Left ventricle myocardium inferior (tissue), 1 donor: ENCODE measurements around the gene CDK16. TPM values are rescaled to one million over a fixed set of nuclear protein-coding genes. Genes with fewer than 3 reads are reported as not detected.

Experiments
- DNase-seq: peaks from one replicate; pipeline ENCODE4 v3.0.0-alpha.2; 2020
- H3K27ac ChIP-seq: fragments of 200-600 bp; replicated peaks from 2 replicates; pipeline ENCODE4 v1.8.0; 2021
- H3K27me3 ChIP-seq: fragments of 200-600 bp; 2 replicates; pipeline ENCODE4 v1.8.0; 2021; ENCODE audit warnings: low read depth
- H3K36me3 ChIP-seq: fragments of 200-600 bp; 2 replicates; pipeline ENCODE4 v1.8.0; 2021
- H3K4me1 ChIP-seq: fragments of 200-600 bp; 2 replicates; pipeline ENCODE4 v1.8.0; 2021
- H3K4me3 ChIP-seq: fragments of 200-600 bp; 2 replicates; pipeline ENCODE4 v1.8.0; 2021; ENCODE audit warnings: mild to moderate bottlenecking, moderate library complexity
- H3K9me3 ChIP-seq: fragments of 200-600 bp; replicated peaks from 2 replicates; pipeline ENCODE4 v1.8.0; 2021
- intact Hi-C: fragments of 100-400 bp; cut with micrococcal nuclease; formaldehyde crosslinking; loops from one replicate; pipeline ENCODE4 v1.11.0; 2022
- total RNA-seq: library from RNA; stranded (reverse); fragmentation: NEBNext Ultra II Directional; extraction: Animal tissue kit (Norgen Biotek cat#: 25700); gene quantifications from one replicate; pipeline ENCODE4 v1.2.1, GENCODE V29; 2021
- TF ChIP-seq, protein P1 (sequence below): fragments of 200-600 bp; IDR thresholded peaks from 2 replicates; pipeline ENCODE4 v1.8.0; 2021; ENCODE audit warnings: antibody characterized with exemption, mild to moderate bottlenecking, borderline replicate concordance
- donor health status: DM: no; HTN: yes; CAD: no; lungs with severe emphysema.

Gene CDK16
- total RNA-seq, 1 donor from 2014 or later = 120 TPM

DNA sequence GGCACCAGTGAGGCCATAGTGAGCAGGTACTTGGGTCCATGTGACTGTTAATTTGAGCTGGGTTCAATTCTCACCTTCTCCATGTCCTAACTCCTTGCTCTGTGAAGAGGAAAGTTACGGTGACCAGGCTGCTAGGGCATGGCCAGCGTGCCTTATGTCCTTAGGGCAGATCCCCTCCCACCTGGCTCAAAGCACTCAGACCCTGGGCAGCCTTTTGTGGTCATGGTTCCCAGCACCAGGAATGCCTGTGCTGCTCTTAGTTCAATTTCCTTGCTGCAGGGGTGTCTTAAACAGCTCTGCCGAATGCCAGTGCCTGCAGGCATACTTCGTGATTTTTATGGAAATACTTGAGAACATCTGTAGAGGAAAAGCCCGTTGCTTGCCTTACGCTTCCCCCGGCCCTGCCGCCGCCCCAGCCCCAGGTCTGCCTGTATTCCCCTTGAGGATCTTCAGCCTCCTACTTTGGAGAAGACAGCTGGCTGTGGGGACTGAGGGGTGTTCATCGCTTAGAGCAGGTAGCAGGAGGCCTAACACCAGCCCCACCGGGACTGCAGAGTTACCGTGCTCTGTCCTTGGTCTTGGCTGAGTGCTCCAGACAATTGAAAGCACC is 3.1 kb upstream of the CDK16 start:
- Histone ChIP-seq H3K36me3 (peaks cover 50% of the 10 kb centered on the region), H3K27ac (no peak overlapping the region)
- intact Hi-C loops = no loop called here

DNA sequence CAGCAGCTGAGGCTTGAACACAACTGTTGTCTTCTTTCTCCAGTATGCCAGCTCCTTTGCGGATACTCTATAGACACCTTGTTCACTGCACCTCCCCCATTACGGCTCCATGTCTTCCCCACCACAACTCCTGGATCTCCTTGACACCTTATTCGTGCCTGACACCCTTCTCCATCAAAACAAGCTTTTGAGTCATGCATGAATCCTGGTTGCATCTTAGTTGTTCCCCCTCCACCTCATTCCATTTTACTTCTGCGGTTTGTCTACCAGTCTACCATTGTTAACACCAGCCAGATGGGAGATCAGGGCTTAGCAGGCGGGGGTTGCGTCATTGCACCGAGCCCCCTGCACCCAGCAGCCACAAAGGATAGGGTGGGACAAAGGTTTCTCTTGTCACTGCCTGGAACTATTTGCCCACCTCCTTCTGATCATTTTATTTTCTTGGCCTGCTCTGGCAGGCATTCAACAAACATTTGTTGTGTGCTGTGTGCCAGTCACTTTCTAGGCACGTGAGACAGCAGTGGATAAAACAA is 2.0 kb upstream of the CDK16 start:
- peaks cover 34% of the 10 kb centered on the region for H3K4me1 ChIP-seq
- intact Hi-C loops = no loop called here
- H3K9me3 ChIP-seq = no peaks in the 10 kb centered on the region
- peak overlapping the region; percentile 98 for H3K27ac ChIP-seq
- no peak overlapping the region for H3K4me3 ChIP-seq
- peaks cover 40% of the 10 kb centered on the region for H3K36me3 ChIP-seq
- TF ChIP-seq, protein P1, sequence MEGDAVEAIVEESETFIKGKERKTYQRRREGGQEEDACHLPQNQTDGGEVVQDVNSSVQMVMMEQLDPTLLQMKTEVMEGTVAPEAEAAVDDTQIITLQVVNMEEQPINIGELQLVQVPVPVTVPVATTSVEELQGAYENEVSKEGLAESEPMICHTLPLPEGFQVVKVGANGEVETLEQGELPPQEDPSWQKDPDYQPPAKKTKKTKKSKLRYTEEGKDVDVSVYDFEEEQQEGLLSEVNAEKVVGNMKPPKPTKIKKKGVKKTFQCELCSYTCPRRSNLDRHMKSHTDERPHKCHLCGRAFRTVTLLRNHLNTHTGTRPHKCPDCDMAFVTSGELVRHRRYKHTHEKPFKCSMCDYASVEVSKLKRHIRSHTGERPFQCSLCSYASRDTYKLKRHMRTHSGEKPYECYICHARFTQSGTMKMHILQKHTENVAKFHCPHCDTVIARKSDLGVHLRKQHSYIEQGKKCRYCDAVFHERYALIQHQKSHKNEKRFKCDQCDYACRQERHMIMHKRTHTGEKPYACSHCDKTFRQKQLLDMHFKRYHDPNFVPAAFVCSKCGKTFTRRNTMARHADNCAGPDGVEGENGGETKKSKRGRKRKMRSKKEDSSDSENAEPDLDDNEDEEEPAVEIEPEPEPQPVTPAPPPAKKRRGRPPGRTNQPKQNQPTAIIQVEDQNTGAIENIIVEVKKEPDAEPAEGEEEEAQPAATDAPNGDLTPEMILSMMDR = no peak
- DNase-seq = no peak
- H3K27me3 ChIP-seq = no peaks in the 10 kb centered on the region

More for the DNA sequence above, 3.1 kb upstream of the CDK16 start:
- H3K4me1 ChIP-seq = peaks cover 24% of the 10 kb centered on the region
- H3K27me3 ChIP-seq = no peaks in the 10 kb centered on the region
- TF ChIP-seq, protein P1 = no peak
- no peak overlapping the region for H3K4me3 ChIP-seq
- no peaks in the 10 kb centered on the region for H3K9me3 ChIP-seq
- no peak for DNase-seq

DNA sequence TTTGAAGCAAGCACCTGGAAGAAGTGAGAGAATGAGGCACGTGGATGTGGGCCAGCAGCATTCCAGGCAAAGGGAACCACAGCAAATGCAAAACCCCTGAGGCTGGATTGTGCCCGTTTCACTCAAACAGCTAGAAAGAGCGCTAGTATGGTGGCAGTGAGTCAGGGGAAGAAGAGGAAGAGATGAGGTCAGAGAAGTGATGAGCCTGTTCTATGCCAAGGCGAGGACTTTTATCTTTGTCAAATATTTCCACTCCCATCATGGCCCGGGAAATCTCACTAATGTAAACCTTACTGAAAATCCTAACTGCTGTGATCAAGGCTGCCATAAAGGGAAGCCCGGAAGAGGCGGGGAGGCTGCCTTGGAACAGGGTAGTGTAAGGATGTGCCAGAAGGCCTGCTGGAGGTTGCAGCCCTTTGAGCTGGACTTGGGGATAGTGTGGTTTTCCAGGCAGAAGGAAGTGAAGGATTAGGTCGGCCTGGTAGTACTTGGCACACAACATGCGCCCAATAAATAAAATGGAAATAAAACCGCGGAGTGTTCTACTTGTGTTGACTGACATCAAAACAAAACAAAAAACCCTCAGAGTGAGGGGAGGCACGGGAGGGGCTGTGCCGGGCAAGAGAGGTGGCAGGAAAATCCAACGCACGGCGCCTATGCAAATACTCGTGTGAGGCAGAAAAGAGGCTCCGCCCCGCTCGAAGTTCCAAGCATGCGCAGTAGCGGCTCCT is 1.2 kb upstream of the CDK16 start:
- peak; percentile 21 for DNase-seq
- intact Hi-C loops = no loop called here
- no peaks in the 10 kb centered on the region for H3K9me3 ChIP-seq
- H3K4me3 ChIP-seq = peak overlapping the region; percentile 83
- TF ChIP-seq, protein P1 = no peak
- peak overlapping the region; percentile 98 for H3K27ac ChIP-seq
- H3K36me3 ChIP-seq = peaks cover 32% of the 10 kb centered on the region
- H3K4me1 ChIP-seq = peaks cover 37% of the 10 kb centered on the region
- no peaks in the 10 kb centered on the region for H3K27me3 ChIP-seq

DNA sequence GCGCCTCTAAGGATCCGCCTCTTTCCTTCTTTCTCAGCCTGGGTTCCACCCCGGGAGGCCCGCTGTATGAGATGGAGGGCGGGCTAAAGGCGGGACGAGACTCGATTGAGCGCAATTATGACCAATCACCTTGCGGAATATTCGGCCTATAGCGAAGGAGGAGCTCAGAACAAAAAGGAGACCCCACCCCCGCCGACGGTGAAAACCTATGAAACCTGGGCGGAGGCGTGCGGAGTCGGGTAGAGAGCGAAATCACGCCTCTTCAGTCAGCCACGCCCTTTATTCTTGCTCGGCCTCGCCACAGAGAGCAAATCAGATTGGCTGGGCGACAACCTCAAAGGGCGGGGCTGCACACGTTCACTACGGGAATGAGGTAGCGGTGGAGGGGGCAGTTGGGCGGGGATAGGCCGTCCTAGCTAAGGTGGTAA is 615 bp upstream of the CDK16 start:
- Histone ChIP-seq H3K27ac (peak overlapping the region; percentile 98), H3K27me3 (no peaks in the 10 kb centered on the region), H3K36me3 (peaks cover 26% of the 10 kb centered on the region), H3K4me3 (peak overlapping the region; percentile 83), H3K9me3 (no peaks in the 10 kb centered on the region), H3K4me1 (peaks cover 37% of the 10 kb centered on the region)
- intact Hi-C loops = no loop called here
- TF ChIP-seq, protein P1 = no peak
- peak; percentile 96 for DNase-seq

DNA sequence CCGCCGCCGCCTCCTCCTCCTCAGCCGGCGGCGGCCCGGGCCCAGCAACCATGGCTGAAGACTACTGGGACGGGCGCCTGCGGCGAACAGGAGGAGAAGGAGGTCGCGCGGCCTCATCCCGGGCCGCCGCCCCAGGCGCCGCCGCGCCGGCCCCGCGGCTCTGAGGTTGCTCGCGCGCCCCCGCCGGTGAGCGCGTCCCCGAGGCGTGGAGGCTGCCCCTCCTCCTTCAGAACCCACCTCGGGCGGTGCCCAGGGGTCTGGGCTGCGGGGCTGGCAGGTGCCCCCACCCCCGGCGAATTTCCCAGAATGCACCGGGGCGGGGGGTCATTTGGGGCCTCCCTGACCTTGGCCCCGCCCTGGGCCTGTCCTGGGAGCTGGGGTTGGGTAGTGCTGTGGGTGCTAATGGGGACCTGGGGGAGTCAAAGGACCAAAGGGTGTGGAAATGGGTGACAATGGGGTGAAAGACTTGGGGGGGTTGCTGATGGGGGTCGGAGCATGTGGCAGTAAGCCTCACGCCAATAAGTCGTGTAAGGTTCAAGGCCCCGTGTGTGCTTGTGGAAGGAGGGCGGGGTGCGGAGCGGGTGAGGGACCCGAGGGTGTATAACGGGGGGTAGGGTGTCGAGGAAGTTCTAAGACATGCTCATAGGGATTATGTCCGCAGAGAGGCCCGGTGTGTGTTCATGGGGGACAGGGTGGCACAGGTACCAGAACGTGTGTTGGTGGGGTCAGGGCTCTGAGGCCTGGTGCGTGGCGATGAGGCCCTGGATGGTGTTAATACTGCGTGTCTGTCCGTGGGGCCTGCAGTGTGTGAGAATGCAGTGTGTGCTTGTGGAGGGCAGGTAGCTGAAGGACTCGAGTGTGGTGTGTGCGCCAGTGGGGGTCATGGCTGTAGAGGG is 687 bp downstream of the CDK16 start:
- peak overlapping the region; percentile 83 for H3K4me3 ChIP-seq
- TF ChIP-seq, protein P1 = no peak
- DNase-seq = peak; percentile 38
- peaks cover 37% of the 10 kb centered on the region for H3K4me1 ChIP-seq
- peak overlapping the region; percentile 98 for H3K27ac ChIP-seq
- H3K36me3 ChIP-seq = peaks cover 21% of the 10 kb centered on the region
- no peaks in the 10 kb centered on the region for H3K27me3 ChIP-seq
- intact Hi-C loops = no loop called here
- no peaks in the 10 kb centered on the region for H3K9me3 ChIP-seq
